ENCODE data around the gene MCRIP1.

MCRIP1 gene

DNA sequence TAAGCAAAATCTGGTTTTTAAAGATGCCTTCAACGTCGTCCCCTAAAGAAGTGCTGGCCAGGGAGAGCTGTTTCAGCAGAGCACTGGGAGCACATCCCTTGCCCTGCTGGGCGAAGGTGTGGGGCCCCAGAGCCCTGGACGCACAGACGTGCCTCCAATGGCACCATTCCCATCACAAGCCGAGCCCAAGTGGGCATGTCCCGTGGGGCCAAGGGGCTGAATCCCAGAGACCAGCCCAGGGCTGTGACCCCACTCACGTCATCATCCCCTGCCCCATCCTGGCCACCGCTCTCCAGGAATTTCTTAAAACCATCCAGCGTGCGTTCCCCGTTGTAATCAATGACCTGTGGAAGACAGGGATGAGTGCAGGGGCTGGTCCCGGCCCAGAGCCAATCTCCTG lies 11.8 kb upstream of the MCRIP1 start:
- Histone ChIP-seq H3K9ac (ENCODE audit: low read length) (no peak overlapping the region), H3K9me2 (ENCODE audit: low read depth, low read length) (no peaks in the 10 kb centered on the region), H3F3A (ENCODE audit: insufficient read depth, low read length) (no peaks in the 10 kb centered on the region), H3K4me2 (ENCODE audit: low read length) (no peak overlapping the region), H3K4me1 (ENCODE audit: insufficient read depth, low read length, severe bottlenecking) (no peaks in the 10 kb centered on the region), H3K27me3 (ENCODE audit: insufficient read depth, low read length) (no peaks in the 10 kb centered on the region), H3K36me3 (ENCODE audit: insufficient read depth, low read length) (peaks cover 60% of the 10 kb centered on the region), H2AFZ (ENCODE audit: low read length) (no peak overlapping the region), H3K4me3 (ENCODE audit: low read depth, low read length, poor library complexity, severe bottlenecking) (no peak overlapping the region), H3K79me2 (ENCODE audit: insufficient read depth, low read length) (no peaks in the 10 kb centered on the region), H4K20me1 (ENCODE audit: insufficient read depth, low read length) (no peaks in the 10 kb centered on the region), H3K9me3 (ENCODE audit: low read length) (no peaks in the 10 kb centered on the region), H3K27ac (ENCODE audit: low read depth, low read length, poor library complexity, severe bottlenecking) (no peak overlapping the region)
- no peak for TF ChIP-seq EZH2 (IDR thresholded peaks at IDR 0.05; ENCODE audit: borderline replicate concordance, low read length)
- TF ChIP-seq, protein P1, sequence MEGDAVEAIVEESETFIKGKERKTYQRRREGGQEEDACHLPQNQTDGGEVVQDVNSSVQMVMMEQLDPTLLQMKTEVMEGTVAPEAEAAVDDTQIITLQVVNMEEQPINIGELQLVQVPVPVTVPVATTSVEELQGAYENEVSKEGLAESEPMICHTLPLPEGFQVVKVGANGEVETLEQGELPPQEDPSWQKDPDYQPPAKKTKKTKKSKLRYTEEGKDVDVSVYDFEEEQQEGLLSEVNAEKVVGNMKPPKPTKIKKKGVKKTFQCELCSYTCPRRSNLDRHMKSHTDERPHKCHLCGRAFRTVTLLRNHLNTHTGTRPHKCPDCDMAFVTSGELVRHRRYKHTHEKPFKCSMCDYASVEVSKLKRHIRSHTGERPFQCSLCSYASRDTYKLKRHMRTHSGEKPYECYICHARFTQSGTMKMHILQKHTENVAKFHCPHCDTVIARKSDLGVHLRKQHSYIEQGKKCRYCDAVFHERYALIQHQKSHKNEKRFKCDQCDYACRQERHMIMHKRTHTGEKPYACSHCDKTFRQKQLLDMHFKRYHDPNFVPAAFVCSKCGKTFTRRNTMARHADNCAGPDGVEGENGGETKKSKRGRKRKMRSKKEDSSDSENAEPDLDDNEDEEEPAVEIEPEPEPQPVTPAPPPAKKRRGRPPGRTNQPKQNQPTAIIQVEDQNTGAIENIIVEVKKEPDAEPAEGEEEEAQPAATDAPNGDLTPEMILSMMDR (IDR thresholded peaks at IDR 0.05; ENCODE audit: low read length), result no peak

DNA sequence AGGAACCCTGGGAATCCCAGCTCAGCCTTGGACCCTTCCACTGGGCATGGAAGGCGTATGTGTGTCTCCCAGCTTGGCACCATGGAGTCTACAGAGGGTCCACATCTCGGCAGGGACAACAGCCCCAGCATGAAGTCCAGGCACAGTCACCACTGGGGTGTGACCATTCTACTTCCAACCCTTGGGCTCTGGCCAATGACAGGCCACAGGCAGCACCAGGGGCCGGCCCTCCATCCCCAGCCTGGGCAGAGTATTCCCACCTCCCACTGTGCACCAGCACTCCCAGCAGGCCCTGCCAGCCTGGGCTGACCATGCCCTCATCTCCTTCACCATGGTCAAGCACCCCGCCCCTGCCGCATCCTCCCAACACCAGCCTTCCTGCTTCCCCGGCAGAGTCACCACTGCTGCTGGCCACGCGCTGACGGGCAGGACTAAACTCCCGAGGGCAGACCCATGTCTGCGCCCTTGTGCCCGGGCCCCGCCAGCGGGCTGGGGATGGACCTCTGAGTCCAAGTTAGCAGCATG lies 11.3 kb upstream of the MCRIP1 start:
- H2AFZ ChIP-seq (ENCODE audit: low read length), result no peak overlapping the region
- H3K27ac ChIP-seq (ENCODE audit: low read depth, low read length, poor library complexity, severe bottlenecking), result no peak overlapping the region
- H3K4me2 ChIP-seq (ENCODE audit: low read length), result no peak overlapping the region
- H3K9ac ChIP-seq (ENCODE audit: low read length), result no peak overlapping the region
- no peak overlapping the region for H3K4me3 ChIP-seq (ENCODE audit: low read depth, low read length, poor library complexity, severe bottlenecking)
- H3K4me1 ChIP-seq (ENCODE audit: insufficient read depth, low read length, severe bottlenecking), result no peaks in the 10 kb centered on the region
- H3F3A ChIP-seq (ENCODE audit: insufficient read depth, low read length), result no peaks in the 10 kb centered on the region
- H3K27me3 ChIP-seq (ENCODE audit: insufficient read depth, low read length), result no peaks in the 10 kb centered on the region
- TF ChIP-seq, protein P1 (IDR thresholded peaks at IDR 0.05; ENCODE audit: low read length), result no peak
- no peak for TF ChIP-seq EZH2 (IDR thresholded peaks at IDR 0.05; ENCODE audit: borderline replicate concordance, low read length)
- H4K20me1 ChIP-seq (ENCODE audit: insufficient read depth, low read length), result no peaks in the 10 kb centered on the region
- H3K9me3 ChIP-seq (ENCODE audit: low read length), result no peaks in the 10 kb centered on the region
- H3K9me2 ChIP-seq (ENCODE audit: low read depth, low read length), result no peaks in the 10 kb centered on the region
- H3K36me3 ChIP-seq (ENCODE audit: insufficient read depth, low read length), result peaks cover 60% of the 10 kb centered on the region
- H3K79me2 ChIP-seq (ENCODE audit: insufficient read depth, low read length), result no peaks in the 10 kb centered on the region

DNA sequence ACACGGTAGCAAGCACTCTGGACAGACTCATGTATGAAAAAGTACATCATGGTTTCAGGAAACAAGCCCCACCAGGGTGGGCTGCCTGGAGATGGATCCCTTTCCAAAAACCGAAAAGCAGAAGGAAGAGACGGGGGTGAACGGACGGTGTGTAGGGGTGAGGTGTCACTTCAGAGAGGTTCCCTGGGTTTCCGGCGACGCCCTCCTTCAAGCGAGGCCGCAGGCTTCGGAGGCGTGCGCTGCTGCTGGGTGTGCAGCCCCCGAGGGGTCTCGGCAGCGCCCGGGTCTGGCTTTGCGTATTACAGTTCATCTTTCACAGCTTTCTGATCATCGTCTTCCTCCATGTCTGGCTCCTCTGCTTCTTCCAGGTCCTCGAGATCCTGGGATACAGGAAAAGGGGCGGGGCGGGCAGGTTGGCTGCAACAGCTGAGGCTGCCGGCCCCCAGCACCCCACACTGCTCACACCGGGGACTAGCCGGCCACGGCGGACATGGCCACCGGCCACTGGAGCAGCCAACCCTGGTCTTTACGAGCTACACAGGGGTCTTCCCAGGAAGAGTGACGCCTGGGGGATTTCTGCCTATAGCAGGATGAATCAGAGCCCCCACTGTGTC lies 10.7 kb upstream of the MCRIP1 start:
- H3K9me3 ChIP-seq (ENCODE audit: low read length), result no peaks in the 10 kb centered on the region
- H3K4me3 ChIP-seq (ENCODE audit: low read depth, low read length, poor library complexity, severe bottlenecking), result no peak overlapping the region
- no peak overlapping the region for H3K27ac ChIP-seq (ENCODE audit: low read depth, low read length, poor library complexity, severe bottlenecking)
- no peaks in the 10 kb centered on the region for H3K9me2 ChIP-seq (ENCODE audit: low read depth, low read length)
- no peaks in the 10 kb centered on the region for H4K20me1 ChIP-seq (ENCODE audit: insufficient read depth, low read length)
- no peaks in the 10 kb centered on the region for H3K4me1 ChIP-seq (ENCODE audit: insufficient read depth, low read length, severe bottlenecking)
- H2AFZ ChIP-seq (ENCODE audit: low read length), result no peak overlapping the region
- H3K4me2 ChIP-seq (ENCODE audit: low read length), result no peak overlapping the region
- no peaks in the 10 kb centered on the region for H3K79me2 ChIP-seq (ENCODE audit: insufficient read depth, low read length)
- H3K9ac ChIP-seq (ENCODE audit: low read length), result no peak overlapping the region
- peaks cover 60% of the 10 kb centered on the region for H3K36me3 ChIP-seq (ENCODE audit: insufficient read depth, low read length)
- H3K27me3 ChIP-seq (ENCODE audit: insufficient read depth, low read length), result no peaks in the 10 kb centered on the region
- TF ChIP-seq, protein P1 (IDR thresholded peaks at IDR 0.05; ENCODE audit: low read length), result no peak
- TF ChIP-seq EZH2 (IDR thresholded peaks at IDR 0.05; ENCODE audit: borderline replicate concordance, low read length), result no peak
- no peaks in the 10 kb centered on the region for H3F3A ChIP-seq (ENCODE audit: insufficient read depth, low read length)

Measured in OCI-LY1 (cell line).